H1 (cell line): ENCODE results near the gene DBNDD2. TPM values are rescaled to one million over a fixed set of nuclear protein-coding genes. Genes with fewer than 3 reads are reported as not detected.

Experiments
- CTCF ChIA-PET: fragments of 300-600 bp; sonication (Branson Sonifier 250); formaldehyde crosslinking; loops from one replicate; lab custom pipeline; 2021; ENCODE audit not compliant: partially characterized antibody; lab: Charles Lee
- POLR2A ChIA-PET: fragments of 300-600 bp; sonication (Branson Sonifier 250); formaldehyde crosslinking; loops from one replicate; lab custom pipeline; 2021; ENCODE audit warnings: inconsistent platforms; ENCODE audit not compliant: partially characterized antibody; lab: Charles Lee
- DNase-seq, 2 experiments: peaks; one replicate each; pipeline versions ENCODE4 v3.0.0 to v3.0.0-alpha.2; 2010 to 2022; ENCODE audit warnings: low spot score in 2 of 2, low read depth in 1 of 2, mixed read lengths in 1 of 2
- FAIRE-seq: peaks from 2 replicates; lab custom pipeline; 2011; peaks lifted over from hg19 to GRCh38; lab: Jason Lieb, UNC
- H2AFZ ChIP-seq: 2 replicates; pipeline ENCODE4 v1.8.1; 2012; ENCODE audit warnings: low read length, inconsistent platforms
- H2AK5ac ChIP-seq: 2 replicates; pipeline ENCODE4 v1.6.1; 2013; ENCODE audit warnings: low read depth, low read length
- H2BK120ac ChIP-seq: replicated peaks from 2 replicates; pipeline ENCODE3; 2013; ENCODE audit warnings: low read depth, low read length, inconsistent platforms
- H2BK12ac ChIP-seq: 2 replicates; pipeline ENCODE4 v1.6.1; 2013; ENCODE audit warnings: low read depth, low read length
- H2BK15ac ChIP-seq: 2 replicates; pipeline ENCODE4 v1.6.1; 2013; ENCODE audit warnings: low read length
- H2BK20ac ChIP-seq: 2 replicates; pipeline ENCODE4 v1.6.1; 2013; ENCODE audit warnings: low read length
- H2BK5ac ChIP-seq: 2 replicates; pipeline ENCODE4 v1.6.1; 2013; ENCODE audit warnings: low read depth, low read length
- H3K14ac ChIP-seq: 2 replicates; pipeline ENCODE4 v1.6.1; 2013; ENCODE audit warnings: inconsistent platforms; ENCODE audit not compliant: insufficient read length
- H3K18ac ChIP-seq: 2 replicates; pipeline ENCODE4 v1.6.1; 2013; ENCODE audit warnings: low read length; ENCODE audit errors: extremely low read depth
- H3K23ac ChIP-seq: 2 replicates; pipeline ENCODE4 v1.6.1; 2013; ENCODE audit warnings: inconsistent platforms; ENCODE audit not compliant: insufficient read length
- H3K23me2 ChIP-seq: 2 replicates; pipeline ENCODE4 v1.6.1; 2013; ENCODE audit warnings: low read depth, low read length
- H3K27ac ChIP-seq: 2 replicates; pipeline ENCODE4 v1.6.1; 2011; ENCODE audit warnings: low read depth, low read length, inconsistent platforms
- H3K27me3 ChIP-seq, 4 experiments: replicated peaks in 1 of 4; 1 replicate in 1 of 4; 2 replicates in 3 of 4; pipeline versions ENCODE4 v1.6.1 to v1.8.1; 2011 to 2013; ENCODE audit warnings: low read length in 3 of 4, mild to moderate bottlenecking in 3 of 4, inconsistent platforms in 2 of 4, mixed read lengths in 2 of 4, moderate library complexity in 1 of 4; ENCODE audit not compliant: control insufficient read depth in 3 of 4, insufficient read depth in 3 of 4; ENCODE audit errors: extremely low read depth in 1 of 4
- H3K36me3 ChIP-seq, 4 experiments: 2 replicates each; pipeline versions ENCODE4 v1.6.1 to v1.8.1; 2011 to 2013; ENCODE audit warnings: mild to moderate bottlenecking in 4 of 4, low read length in 3 of 4, moderate library complexity in 2 of 4, control low read depth in 1 of 4, inconsistent platforms in 1 of 4; ENCODE audit not compliant: insufficient read depth in 4 of 4, control insufficient read depth in 2 of 4
- H3K4ac ChIP-seq: replicated peaks from 2 replicates; pipeline ENCODE3; 2013; ENCODE audit warnings: low read length, low read depth, mixed read lengths, inconsistent platforms; ENCODE audit not compliant: insufficient read length
- H3K4me1 ChIP-seq, 4 experiments: replicated peaks in 1 of 4; 1 replicate in 1 of 4; 2 replicates in 3 of 4; pipeline versions ENCODE4 v1.6.1 to v1.8.1; 2011 to 2013; ENCODE audit warnings: low read length in 3 of 4, inconsistent platforms in 2 of 4, mixed read lengths in 1 of 4; ENCODE audit not compliant: insufficient read depth in 4 of 4, control insufficient read depth in 3 of 4
- H3K4me2 ChIP-seq, 2 experiments: 2 replicates each; pipeline versions ENCODE4 v1.6.1 to v1.8.1; 2011 to 2013; ENCODE audit warnings: low read depth in 2 of 2, low read length in 2 of 2, control low read depth in 1 of 2, inconsistent platforms in 1 of 2, mild to moderate bottlenecking in 1 of 2; ENCODE audit not compliant: insufficient read depth in 1 of 2
- H3K4me3 ChIP-seq, 4 experiments: fragments of 200-600, 300-600 bp in 1 of 4; sonication (generic), shearing (Covaris generic), sonication (Bioruptor Twin) in 1 of 4; 2 replicates each; pipeline versions ENCODE4 v1.5.1 to v1.8.1; 2011 to 2016; ENCODE audit warnings: low read length in 4 of 4, low read depth in 3 of 4, control low read depth in 2 of 4, inconsistent platforms in 2 of 4, mild to moderate bottlenecking in 2 of 4, mixed read lengths in 1 of 4, moderate library complexity in 1 of 4; ENCODE audit not compliant: insufficient read depth in 2 of 4; ENCODE audit errors: extremely low read depth in 1 of 4
- H3K56ac ChIP-seq: replicated peaks from 2 replicates; pipeline ENCODE3; 2013; ENCODE audit warnings: low read depth, mild to moderate bottlenecking, mixed read lengths, low read length, inconsistent platforms; ENCODE audit not compliant: insufficient read length
- H3K79me1 ChIP-seq: 2 replicates; pipeline ENCODE4 v1.6.1; 2013; ENCODE audit warnings: low read depth, low read length, control low read depth
- H3K79me2 ChIP-seq, 2 experiments: 2 replicates each; pipeline versions ENCODE4 v1.6.1 to v1.8.1; 2012 to 2013; ENCODE audit warnings: low read length in 2 of 2, mild to moderate bottlenecking in 2 of 2, inconsistent platforms in 1 of 2; ENCODE audit not compliant: insufficient read depth in 2 of 2, control insufficient read depth in 1 of 2
- H3K9ac ChIP-seq, 4 experiments: replicated peaks in 1 of 4; 1 replicate in 1 of 4; 2 replicates in 3 of 4; pipeline versions ENCODE4 v1.6.1 to v1.8.1; 2011 to 2013; ENCODE audit warnings: low read depth in 3 of 4, low read length in 3 of 4, control low read depth in 2 of 4, mild to moderate bottlenecking in 2 of 4, moderate library complexity in 2 of 4, inconsistent platforms in 1 of 4; ENCODE audit errors: extremely low read depth in 1 of 4
- H3K9me3 ChIP-seq, 2 experiments: 2 replicates each; pipeline versions ENCODE4 v1.6.1 to v1.8.1; 2012 to 2013; ENCODE audit warnings: mild to moderate bottlenecking in 2 of 2, moderate library complexity in 2 of 2, control low read depth in 1 of 2, inconsistent platforms in 1 of 2, low read depth in 1 of 2, low read length in 1 of 2, mixed read lengths in 1 of 2; ENCODE audit not compliant: insufficient read depth in 2 of 2
- H4K20me1 ChIP-seq, 2 experiments: replicated peaks in 1 of 2; 2 replicates each; pipeline versions ENCODE3 to v1.8.1; 2011 to 2013; ENCODE audit warnings: inconsistent platforms in 2 of 2, low read length in 2 of 2, mild to moderate bottlenecking in 1 of 2; ENCODE audit not compliant: insufficient read depth in 2 of 2, control insufficient read depth in 1 of 2
- H4K5ac ChIP-seq: 2 replicates; pipeline ENCODE4 v1.6.1; 2013; ENCODE audit warnings: low read length, low read depth, mixed read lengths, inconsistent platforms; ENCODE audit not compliant: insufficient read length
- H4K8ac ChIP-seq: 2 replicates; pipeline ENCODE4 v1.8.0; 2013; ENCODE audit warnings: mild to moderate bottlenecking, moderate library complexity, low read length, inconsistent platforms; ENCODE audit not compliant: insufficient read depth; ENCODE audit errors: extremely low read depth
- H4K91ac ChIP-seq: replicated peaks from 2 replicates; pipeline ENCODE3; 2013; ENCODE audit warnings: low read length, mixed read lengths, inconsistent platforms; ENCODE audit not compliant: insufficient read length
- BACH1 ChIP-seq: IDR thresholded peaks from 2 replicates; pipeline ENCODE4 v1.6.1; 2012; ENCODE audit warnings: low read length, improper control_type of control experiment
- WGBS, 2 experiments: shearing (Covaris generic) in 1 of 2; methylation state at CpG; one replicate each; pipeline versions ENCODE4 v1.1.6 to v1.1.7; 2013 to 2015; ENCODE audit warnings: low lambda C conversion rate in 2 of 2, mixed read lengths in 2 of 2, inconsistent platforms in 1 of 2, low coverage in 1 of 2, missing lambda C conversion rate in 1 of 2; ENCODE audit not compliant: insufficient replicate concordance in 2 of 2, insufficient coverage in 1 of 2, insufficient read length in 1 of 2; ENCODE audit errors: extremely low coverage in 1 of 2, missing lambda C conversion rate in 1 of 2; 5-methylcytosine and 5-hydroxymethylcytosine counted together
- polyA plus RNA-seq, 7 experiments: library from polyadenylated mRNA; depleted of rRNA in 3 of 7; stranded (reverse) in 5 of 7; unstranded in 2 of 7; fragments of >200 nt in 5 of 7; fragments of 200-250 nt in 2 of 7; gene quantifications; 1 replicate in 5 of 7; 2 replicates in 1 of 7; 4 replicates in 1 of 7; pipeline versions ENCODE4 v1.2.1 to v1.2.3, GENCODE V29; 2011 to 2013; ENCODE audit warnings: missing spikeins in 2 of 7, mixed read lengths in 2 of 7
- total RNA-seq: library from RNA; stranded (reverse); fragmentation: NEBNext Ultra II Directional; extraction: Animal tissue kit (Norgen Biotek cat#: 25700); gene quantifications from 2 replicates; pipeline ENCODE4 v1.2.1, GENCODE V29; 2021
- TF ChIP-seq, protein P1 (sequence below): IDR thresholded peaks from 2 replicates; pipeline ENCODE4 v1.6.1; 2012; ENCODE audit warnings: inconsistent platforms

The DBNDD2 gene
- total and polyA plus RNA-seq, 2 of the 8 experiments (the other 6 are each of a cell fraction or from before 2014, with no cell fraction given): 55.8 to 96.3 TPM

- Histone ChIP-seq H4K20me1 (no peaks in the 10 kb centered on the region), H3K9ac (no peak overlapping the region), H3K79me2 (no peaks in the 10 kb centered on the region), H4K91ac (no peak overlapping the region), H3K23me2 (peaks cover 4% of the 10 kb centered on the region), H4K5ac (no peak overlapping the region), H4K8ac (peak overlapping the region; percentile 21; the same call in 1 of the 2 replicates), H3K23ac (no peak overlapping the region), H2BK15ac (no peak overlapping the region), H2AK5ac (no peak overlapping the region), H3K18ac (no peak overlapping the region; the same call in 1 of the 2 replicates), H3K79me1 (no peaks in the 10 kb centered on the region), H3K4me3 (peak overlapping the region in 1 of 4 experiments; percentile 63; a peak in 2 of 8 replicates), H3K4me2 (peak overlapping the region; percentile 54 to 86), H2BK20ac (no peak overlapping the region), H3K56ac (no peak overlapping the region), H3K27ac (no peak overlapping the region), H3K27me3 (peaks cover 0 to 12% (median 9%) of the 10 kb centered on the region in 4 experiments; a peak in 3 of 7 replicates), H2BK12ac (no peak overlapping the region), H3K14ac (no peak overlapping the region), H2BK5ac (no peak overlapping the region), H3K36me3 (peaks cover 0 to 7% (median 4%) of the 10 kb centered on the region in 4 experiments; a peak in 4 of 8 replicates), H2BK120ac (no peak overlapping the region), H3K4ac (no peak overlapping the region), H3K9me3 (no peaks in the 10 kb centered on the region), H2AFZ (0 out of 2 replicates have a peak overlapping the region, but pooled peaks have one; percentile 31), H3K4me1 (peaks cover 0 to 14% (median 9%) of the 10 kb centered on the region in 4 experiments; a peak in 6 of 7 replicates)
- CTCF ChIA-PET: interaction anchor here (0.7 to 11.9 kb wide), 24 partner anchors 10 to 427 kb away, joined by 3 to 186 read pairs (median 19); partner anchors contain the start of genes DBNDD2 and SYS1
- WGBS, 2 experiments: 73% methylated on average over 10 of the region's 10 CpGs; no CpG with 5 or more reads in 1 of the 2 experiments
- no peak for DNase-seq
- no peak for FAIRE-seq
- TF ChIP-seq, protein P1, sequence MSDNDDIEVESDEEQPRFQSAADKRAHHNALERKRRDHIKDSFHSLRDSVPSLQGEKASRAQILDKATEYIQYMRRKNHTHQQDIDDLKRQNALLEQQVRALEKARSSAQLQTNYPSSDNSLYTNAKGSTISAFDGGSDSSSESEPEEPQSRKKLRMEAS: no peak
- no peak for TF ChIP-seq BACH1
- POLR2A ChIA-PET: interaction anchor here (0.8 to 4.5 kb wide), 7 partner anchors 9 to 44 kb away, joined by 3 to 42 read pairs (median 7); partner anchors contain the start of genes DBNDD2, PIGT and SYS1
These were observed 35.8 kb upstream of the DBNDD2 start for GRCh38 chr20:45372241-45372640.
